ENCODE measurements around the gene ANKRD29.

DNA sequence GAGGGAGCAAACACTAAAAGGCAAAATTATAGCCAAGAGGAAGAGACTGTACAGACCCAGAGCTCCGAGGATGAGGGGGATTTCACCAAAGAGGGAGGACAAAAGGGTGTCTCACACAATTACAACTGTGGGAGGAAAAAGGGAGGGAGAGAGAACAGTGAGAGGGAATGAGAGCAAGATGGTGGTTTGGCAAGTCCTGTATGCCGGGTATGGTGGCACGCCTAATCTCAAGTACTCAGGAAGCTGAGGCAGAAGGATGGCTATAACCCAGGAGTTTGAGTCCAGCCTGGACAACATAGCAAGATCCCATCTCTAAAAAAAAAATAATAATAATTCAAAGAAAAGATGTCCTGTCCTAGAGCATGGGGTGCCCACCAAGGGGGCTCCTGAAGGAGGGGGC is 110.7 kb downstream of the ANKRD29 start:
- no peak for TF ChIP-seq EZH2 (IDR thresholded peaks at IDR 0.05)
- no peak for TF ChIP-seq POLR2AphosphoS5 (IDR thresholded peaks at IDR 0.05; ENCODE audit: borderline replicate concordance, low read depth, low read length)

All from SK-N-MC (cell line).